HepG2 (cell line): ENCODE measurements around the gene TBC1D4. TPM values are rescaled to one million over a fixed set of nuclear protein-coding genes. Genes with fewer than 3 reads are reported as not detected.

Experiments
- ERF ChIP-seq: IDR thresholded peaks from 2 replicates; pipeline ENCODE4 v1.6.1; 2018; ENCODE audit warnings: missing biosample characterization, missing genetic modification reagents
- NFYB ChIP-seq: sonication (generic); formaldehyde crosslinking; IDR thresholded peaks from 2 replicates; pipeline ENCODE4 v1.4.0; 2020; ENCODE audit warnings: missing genetic modification reagents
- RNF219 ChIP-seq: sonication (generic); formaldehyde crosslinking; IDR thresholded peaks from 2 replicates; pipeline ENCODE4 v1.5.0; 2020; ENCODE audit warnings: mild to moderate bottlenecking, missing genetic modification reagents
- SPEN ChIP-seq: sonication (generic); formaldehyde crosslinking; IDR thresholded peaks from 2 replicates; pipeline ENCODE4 v1.5.1; 2020; ENCODE audit warnings: low read depth, mild to moderate bottlenecking, missing genetic modification reagents
- TMF1 ChIP-seq: sonication (generic); formaldehyde crosslinking; IDR thresholded peaks from 2 replicates; pipeline ENCODE4 v1.8.1; 2022; ENCODE audit warnings: low read depth, missing genetic modification reagents
- TOE1 ChIP-seq: sonication (generic); formaldehyde crosslinking; IDR thresholded peaks from 2 replicates; pipeline ENCODE4 v1.4.0; 2020; ENCODE audit warnings: mild to moderate bottlenecking, missing genetic modification reagents
- ZFP1 ChIP-seq: IDR thresholded peaks from 2 replicates; pipeline ENCODE4 v1.6.1; 2016
- ZNF564 ChIP-seq: sonication (generic); formaldehyde crosslinking; IDR thresholded peaks from 2 replicates; pipeline ENCODE4 v1.8.1; 2023; ENCODE audit warnings: mild to moderate bottlenecking, missing genetic modification reagents
- ZNF788 ChIP-seq: sonication (generic); formaldehyde crosslinking; IDR thresholded peaks from 2 replicates; pipeline ENCODE4 v1.5.0; 2020; ENCODE audit warnings: mild to moderate bottlenecking, missing genetic modification reagents, borderline replicate concordance
- polyA plus RNA-seq, 8 experiments: library from polyadenylated mRNA; depleted of rRNA in 3 of 8; stranded (reverse) in 7 of 8; unstranded in 1 of 8; fragments of >200 nt; fragmentation: Illumina TruSeq in 4 of 8; extraction: Trizol in 4 of 8; gene quantifications; 2 replicates each; pipeline versions ENCODE4 v1.2.1 to v1.2.3, GENCODE V29; 2011 to 2016; ENCODE audit warnings: low read depth in 4 of 8, missing spikeins in 1 of 8, mixed read lengths in 1 of 8; ENCODE audit not compliant: insufficient read depth in 1 of 8
- total RNA-seq, 5 experiments: library from RNA; depleted of rRNA; stranded (reverse); fragments of >200 nt; fragmentation: Illumina TruSeq; extraction: Trizol; gene quantifications; 2 replicates each; pipeline ENCODE4 v1.2.3, GENCODE V29; 2016; ENCODE audit warnings: low read depth in 1 of 5
- TF ChIP-seq, protein P1 (sequence below): IDR thresholded peaks from 2 replicates; pipeline ENCODE4 v1.6.1; 2016; ENCODE audit warnings: missing genetic modification reagents, missing compliant biosample characterization
- TF ChIP-seq, protein P2 (sequence below): IDR thresholded peaks from 2 replicates; pipeline ENCODE4 v1.6.1; 2016; ENCODE audit warnings: missing compliant biosample characterization, missing genetic modification reagents, borderline replicate concordance
- TF ChIP-seq, protein P3 (sequence below), 2 experiments: IDR thresholded peaks; 2 replicates each; pipeline ENCODE4 v1.6.1; 2011 to 2012; ENCODE audit warnings: low read length in 2 of 2, borderline replicate concordance in 1 of 2, low read depth in 1 of 2, mild to moderate bottlenecking in 1 of 2, moderate library complexity in 1 of 2
- TF ChIP-seq, protein P4 (sequence below): sonication (generic); formaldehyde crosslinking; IDR thresholded peaks from 2 replicates; pipeline ENCODE4 v1.8.1; 2023; ENCODE audit warnings: mild to moderate bottlenecking, missing genetic modification reagents

Gene TBC1D4
- total and polyA plus RNA-seq, 2 of the 13 experiments (the other 11 are each of a cell fraction or from before 2014, with no cell fraction given), result 35.9 to 64.4 TPM

DNA sequence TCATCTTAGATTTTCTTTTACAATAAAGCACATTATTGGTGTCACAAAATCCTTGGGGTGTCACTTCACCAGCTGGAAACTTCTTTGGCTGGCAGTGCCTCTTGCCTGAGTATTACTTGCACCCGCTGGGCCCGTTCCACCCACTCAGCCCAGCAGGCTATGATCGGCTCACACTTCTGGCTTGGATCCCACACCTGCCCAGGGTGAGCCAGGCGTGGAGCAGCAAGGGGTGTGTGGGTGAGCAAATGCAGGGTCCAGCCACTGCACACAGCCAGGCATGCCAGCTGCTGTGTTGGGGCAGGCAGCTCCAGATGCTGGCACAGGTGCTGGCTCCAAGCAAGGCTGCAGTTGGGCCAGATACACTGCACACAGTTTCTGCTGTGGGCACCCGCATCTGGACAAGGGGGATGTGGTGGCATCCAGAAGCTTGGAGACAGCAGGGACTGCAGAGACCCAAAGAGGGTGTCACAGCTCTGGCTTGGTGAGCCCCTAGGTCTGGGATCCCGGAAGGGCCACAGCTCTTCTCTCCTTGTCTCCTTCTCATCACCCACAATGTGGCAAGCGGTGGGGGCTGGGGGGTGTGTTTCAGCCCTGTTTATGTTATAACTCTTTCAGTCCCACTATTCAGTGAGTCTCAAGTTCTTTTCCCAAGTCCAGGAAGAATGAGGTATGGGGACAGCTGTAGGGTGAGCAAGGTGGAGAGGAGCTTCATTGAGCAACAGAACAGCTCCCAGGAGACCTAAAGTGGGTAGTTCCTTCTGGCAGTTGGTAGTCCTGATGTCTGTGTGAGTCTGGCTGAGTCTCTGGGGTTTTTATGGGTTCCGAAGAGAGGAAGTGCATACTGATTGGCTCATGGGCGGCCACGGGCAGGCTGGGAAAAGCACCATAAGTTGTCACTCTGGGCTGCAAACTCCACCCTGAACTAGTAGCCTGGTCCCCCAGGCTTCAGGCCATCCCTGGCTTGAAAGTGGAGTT, 25.3 kb upstream of the TBC1D4 start (continued):
- no peak for TF ChIP-seq TOE1 (CRISPR knock-in tag)
- TF ChIP-seq ZNF564 (CRISPR knock-in tag), result no peak
- TF ChIP-seq, protein P1, sequence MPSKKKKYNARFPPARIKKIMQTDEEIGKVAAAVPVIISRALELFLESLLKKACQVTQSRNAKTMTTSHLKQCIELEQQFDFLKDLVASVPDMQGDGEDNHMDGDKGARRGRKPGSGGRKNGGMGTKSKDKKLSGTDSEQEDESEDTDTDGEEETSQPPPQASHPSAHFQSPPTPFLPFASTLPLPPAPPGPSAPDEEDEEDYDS (CRISPR knock-in tag), result peak; percentile 43; the same call in 1 of the 2 replicates
- no peak for TF ChIP-seq SPEN (CRISPR knock-in tag)
- TF ChIP-seq TMF1 (CRISPR knock-in tag), result no peak
- TF ChIP-seq ZFP1, result no peak
- TF ChIP-seq, protein P2, sequence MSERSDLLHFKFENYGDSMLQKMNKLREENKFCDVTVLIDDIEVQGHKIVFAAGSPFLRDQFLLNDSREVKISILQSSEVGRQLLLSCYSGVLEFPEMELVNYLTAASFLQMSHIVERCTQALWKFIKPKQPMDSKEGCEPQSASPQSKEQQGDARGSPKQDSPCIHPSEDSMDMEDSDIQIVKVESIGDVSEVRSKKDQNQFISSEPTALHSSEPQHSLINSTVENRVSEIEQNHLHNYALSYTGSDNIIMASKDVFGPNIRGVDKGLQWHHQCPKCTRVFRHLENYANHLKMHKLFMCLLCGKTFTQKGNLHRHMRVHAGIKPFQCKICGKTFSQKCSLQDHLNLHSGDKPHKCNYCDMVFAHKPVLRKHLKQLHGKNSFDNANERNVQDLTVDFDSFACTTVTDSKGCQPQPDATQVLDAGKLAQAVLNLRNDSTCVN (CRISPR knock-in tag), result no peak
- TF ChIP-seq, protein P3, sequence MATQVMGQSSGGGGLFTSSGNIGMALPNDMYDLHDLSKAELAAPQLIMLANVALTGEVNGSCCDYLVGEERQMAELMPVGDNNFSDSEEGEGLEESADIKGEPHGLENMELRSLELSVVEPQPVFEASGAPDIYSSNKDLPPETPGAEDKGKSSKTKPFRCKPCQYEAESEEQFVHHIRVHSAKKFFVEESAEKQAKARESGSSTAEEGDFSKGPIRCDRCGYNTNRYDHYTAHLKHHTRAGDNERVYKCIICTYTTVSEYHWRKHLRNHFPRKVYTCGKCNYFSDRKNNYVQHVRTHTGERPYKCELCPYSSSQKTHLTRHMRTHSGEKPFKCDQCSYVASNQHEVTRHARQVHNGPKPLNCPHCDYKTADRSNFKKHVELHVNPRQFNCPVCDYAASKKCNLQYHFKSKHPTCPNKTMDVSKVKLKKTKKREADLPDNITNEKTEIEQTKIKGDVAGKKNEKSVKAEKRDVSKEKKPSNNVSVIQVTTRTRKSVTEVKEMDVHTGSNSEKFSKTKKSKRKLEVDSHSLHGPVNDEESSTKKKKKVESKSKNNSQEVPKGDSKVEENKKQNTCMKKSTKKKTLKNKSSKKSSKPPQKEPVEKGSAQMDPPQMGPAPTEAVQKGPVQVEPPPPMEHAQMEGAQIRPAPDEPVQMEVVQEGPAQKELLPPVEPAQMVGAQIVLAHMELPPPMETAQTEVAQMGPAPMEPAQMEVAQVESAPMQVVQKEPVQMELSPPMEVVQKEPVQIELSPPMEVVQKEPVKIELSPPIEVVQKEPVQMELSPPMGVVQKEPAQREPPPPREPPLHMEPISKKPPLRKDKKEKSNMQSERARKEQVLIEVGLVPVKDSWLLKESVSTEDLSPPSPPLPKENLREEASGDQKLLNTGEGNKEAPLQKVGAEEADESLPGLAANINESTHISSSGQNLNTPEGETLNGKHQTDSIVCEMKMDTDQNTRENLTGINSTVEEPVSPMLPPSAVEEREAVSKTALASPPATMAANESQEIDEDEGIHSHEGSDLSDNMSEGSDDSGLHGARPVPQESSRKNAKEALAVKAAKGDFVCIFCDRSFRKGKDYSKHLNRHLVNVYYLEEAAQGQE (IDR thresholded peaks at IDR 0.05; ENCODE audit: borderline replicate concordance in 1 of 2, low read depth in 1 of 2, low read length in 2 of 2), result no peak
- TF ChIP-seq, protein P4, sequence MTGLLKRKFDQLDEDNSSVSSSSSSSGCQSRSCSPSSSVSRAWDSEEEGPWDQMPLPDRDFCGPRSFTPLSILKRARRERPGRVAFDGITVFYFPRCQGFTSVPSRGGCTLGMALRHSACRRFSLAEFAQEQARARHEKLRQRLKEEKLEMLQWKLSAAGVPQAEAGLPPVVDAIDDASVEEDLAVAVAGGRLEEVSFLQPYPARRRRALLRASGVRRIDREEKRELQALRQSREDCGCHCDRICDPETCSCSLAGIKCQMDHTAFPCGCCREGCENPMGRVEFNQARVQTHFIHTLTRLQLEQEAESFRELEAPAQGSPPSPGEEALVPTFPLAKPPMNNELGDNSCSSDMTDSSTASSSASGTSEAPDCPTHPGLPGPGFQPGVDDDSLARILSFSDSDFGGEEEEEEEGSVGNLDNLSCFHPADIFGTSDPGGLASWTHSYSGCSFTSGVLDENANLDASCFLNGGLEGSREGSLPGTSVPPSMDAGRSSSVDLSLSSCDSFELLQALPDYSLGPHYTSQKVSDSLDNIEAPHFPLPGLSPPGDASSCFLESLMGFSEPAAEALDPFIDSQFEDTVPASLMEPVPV (CRISPR knock-in tag), result peak; percentile 31; the same call in 1 of the 2 replicates
- TF ChIP-seq ZNF788, result no peak
- no peak; the same call in 1 of the 2 replicates for TF ChIP-seq NFYB (CRISPR knock-in tag)
- no peak for TF ChIP-seq RNF219 (CRISPR knock-in tag)
- no peak for TF ChIP-seq ERF (CRISPR knock-in tag)
